ENCODE results near the gene EDDM3A. TPM values are rescaled to one million over a fixed set of nuclear protein-coding genes. Genes with fewer than 3 reads are reported as not detected.

The EDDM3A gene
- total RNA-seq, 2 experiments from 2014 or later = not detected

- Mint-ChIP-seq H3K27ac (no peak overlapping the region), H3K4me1 (ENCODE audit: low read depth) (no peaks in the 10 kb centered on the region), H3K36me3 (ENCODE audit: low read depth) (no peaks in the 10 kb centered on the region), H3K27me3 (peaks cover 4% of the 10 kb centered on the region), H3K9me3 (no peaks in the 10 kb centered on the region), H3K4me3 (no peak overlapping the region)
- intact Hi-C loops (cut with micrococcal nuclease) = no loop called here
- TF ChIP-seq CTCF (IDR thresholded peaks at IDR 0.05) = no peak
- no peak for DNase-seq
- ATAC-seq = no peak
- CTCF ChIA-PET = interaction anchor here (1.4 kb wide), 1 partner anchor 20 kb away, joined by 4 read pairs; no protein-coding TSS in a partner anchor
- POLR2A ChIA-PET = no interaction called here
These were observed 34.4 kb upstream of the EDDM3A start for GRCh38 chr14:20711261-20711660.

GRCh38 chr14:20711685-20712084, 34.0 kb upstream of the EDDM3A start:
- ChIA-PET CTCF (interaction anchor here (1.4 kb wide), 1 partner anchor 20 kb away, joined by 4 read pairs; no protein-coding TSS in a partner anchor), POLR2A (no interaction called here)
- DNase-seq (no peak), ATAC-seq (no peak)
- no peaks in the 10 kb centered on the region for H3K9me3 Mint-ChIP-seq
- peaks cover 4% of the 10 kb centered on the region for H3K27me3 Mint-ChIP-seq
- H3K4me3 Mint-ChIP-seq = no peak overlapping the region
- H3K4me1 Mint-ChIP-seq (ENCODE audit: low read depth) = no peaks in the 10 kb centered on the region
- intact Hi-C loops (cut with micrococcal nuclease) = no loop called here
- no peak overlapping the region for H3K27ac Mint-ChIP-seq
- no peak for TF ChIP-seq CTCF (IDR thresholded peaks at IDR 0.05)
- H3K36me3 Mint-ChIP-seq (ENCODE audit: low read depth) = no peaks in the 10 kb centered on the region

DNA sequence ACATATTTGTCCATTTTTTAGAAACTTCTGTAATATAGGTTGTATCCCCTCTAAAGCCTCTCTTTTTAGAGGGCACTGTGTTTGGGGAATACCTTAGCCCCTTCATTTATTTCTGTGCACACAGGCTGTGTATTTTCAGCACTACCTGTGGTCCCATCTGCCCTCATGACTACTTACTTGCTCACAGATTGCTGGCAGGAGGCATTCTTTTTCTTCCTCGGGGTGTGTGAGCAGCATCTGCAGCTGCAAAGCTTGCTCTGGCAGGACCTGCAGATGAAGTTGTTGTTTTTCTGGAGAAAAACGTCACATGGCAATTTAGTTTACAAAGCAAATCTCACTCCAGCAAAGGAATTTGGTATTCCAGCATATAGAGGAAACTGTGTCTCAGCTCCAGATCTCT, 32.8 kb upstream of the EDDM3A start:
- Mint-ChIP-seq H3K36me3 (ENCODE audit: low read depth) (no peaks in the 10 kb centered on the region), H3K27me3 (peaks cover 4% of the 10 kb centered on the region), H3K27ac (no peak overlapping the region), H3K9me3 (no peaks in the 10 kb centered on the region), H3K4me1 (ENCODE audit: low read depth) (no peaks in the 10 kb centered on the region), H3K4me3 (no peak overlapping the region)
- ATAC-seq (no peak), DNase-seq (no peak)
- intact Hi-C loops (cut with micrococcal nuclease) = no loop called here
- ChIA-PET CTCF (no interaction called here), POLR2A (no interaction called here)
- TF ChIP-seq CTCF (IDR thresholded peaks at IDR 0.05) = no peak

DNA sequence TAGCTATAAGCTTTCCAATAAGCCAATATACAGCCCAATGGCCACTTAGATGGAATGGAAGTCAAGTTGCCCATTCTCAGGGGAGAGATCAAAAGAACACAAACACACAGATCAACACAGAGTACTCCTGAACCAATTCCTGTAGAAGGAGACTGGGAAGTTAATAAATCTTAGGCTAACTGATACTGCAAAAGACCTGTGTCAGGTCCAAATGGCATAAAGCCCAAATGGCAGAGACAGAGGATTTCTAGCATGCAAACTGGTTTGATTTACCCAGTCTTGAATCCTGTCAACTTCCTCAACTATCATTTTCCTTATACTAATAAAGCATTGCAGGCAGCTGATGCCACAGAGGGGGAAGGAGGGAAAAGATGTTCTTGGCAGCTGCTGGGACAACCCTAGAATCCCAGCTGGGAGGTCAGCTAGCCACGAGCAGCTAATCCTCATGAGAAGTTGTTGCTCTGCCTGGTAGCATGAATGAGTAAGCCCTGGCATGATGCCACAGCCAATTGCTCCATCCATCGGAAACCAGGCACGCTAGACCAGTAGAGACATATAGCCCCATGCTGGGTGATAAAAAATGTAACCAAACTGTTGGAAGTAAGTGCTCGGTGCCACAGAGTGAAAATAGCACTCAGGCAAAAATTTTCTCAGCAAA, 31.0 kb upstream of the EDDM3A start:
- DNase-seq = no peak
- no peaks in the 10 kb centered on the region for H3K36me3 Mint-ChIP-seq (ENCODE audit: low read depth)
- POLR2A ChIA-PET = interaction anchor here (0.7 kb wide), 1 partner anchor 17 kb away, joined by 3 read pairs; no protein-coding TSS in a partner anchor
- no peak for TF ChIP-seq CTCF (IDR thresholded peaks at IDR 0.05)
- H3K9me3 Mint-ChIP-seq = no peaks in the 10 kb centered on the region
- H3K27me3 Mint-ChIP-seq = peaks cover 7% of the 10 kb centered on the region
- H3K27ac Mint-ChIP-seq = no peak overlapping the region
- ATAC-seq = no peak
- CTCF ChIA-PET = interaction anchor here (3.4 kb wide), 1 partner anchor 256 kb away, joined by 14 read pairs; no protein-coding TSS in a partner anchor
- H3K4me1 Mint-ChIP-seq (ENCODE audit: low read depth) = no peaks in the 10 kb centered on the region
- no peak overlapping the region for H3K4me3 Mint-ChIP-seq
- intact Hi-C loops (cut with micrococcal nuclease) = no loop called here

- Mint-ChIP-seq H3K27me3 (peaks cover 28% of the 10 kb centered on the region), H3K4me3 (no peak overlapping the region), H3K4me1 (ENCODE audit: low read depth) (no peaks in the 10 kb centered on the region), H3K27ac (no peak overlapping the region), H3K36me3 (ENCODE audit: low read depth) (no peaks in the 10 kb centered on the region), H3K9me3 (no peaks in the 10 kb centered on the region)
- ChIA-PET CTCF (interaction anchor here (0.9 to 1.0 kb wide), 2 partner anchors 28 to 243 kb away, joined by 3 read pairs; no protein-coding TSS in a partner anchor), POLR2A (no interaction called here)
- DNase-seq (no peak), ATAC-seq (no peak)
- no peak for TF ChIP-seq CTCF (IDR thresholded peaks at IDR 0.05)
- intact Hi-C loops (cut with micrococcal nuclease) = no loop called here
These were observed 25.9 kb upstream of the EDDM3A start for GRCh38 chr14:20719777-20720176.

Measured in activated CD8-positive, alpha-beta T cell treated with anti-CD3 and anti-CD28 coated beads for 36 hours (primary cell).